NCI-H1417 (cell line): ENCODE data around the gene SGCD.
"Not testable (repeated sequence)": the region's sequence is repeated elsewhere in the genome, so short reads cannot be mapped to it uniquely, and the experiment has no call there.

Experiments used
- DNase-seq, 3 experiments: peaks; one replicate each; lab custom pipeline; 2025; lab: John Stamatoyannopoulos, UW

Gene SGCD

DNA sequence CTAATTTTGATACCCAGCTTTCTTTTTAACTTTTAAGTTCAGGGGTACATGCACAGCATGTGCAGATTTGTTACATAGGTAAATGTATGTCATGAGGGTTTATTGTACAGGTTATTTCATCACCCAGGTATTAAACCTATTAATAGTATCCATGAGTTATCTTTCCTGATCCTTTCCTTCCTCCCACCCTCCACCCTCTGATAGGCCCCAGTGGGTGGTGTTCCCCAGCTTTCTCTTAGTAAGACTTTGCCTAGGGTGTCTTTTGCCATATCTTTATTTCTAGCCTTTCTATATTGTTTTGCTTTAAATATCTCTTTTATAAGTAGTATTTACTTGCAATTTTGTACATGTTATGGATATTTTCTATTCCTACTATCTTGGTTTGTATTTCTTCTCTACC, 243.7 kb downstream of the SGCD start:
- DNase-seq, result no peak

DNA sequence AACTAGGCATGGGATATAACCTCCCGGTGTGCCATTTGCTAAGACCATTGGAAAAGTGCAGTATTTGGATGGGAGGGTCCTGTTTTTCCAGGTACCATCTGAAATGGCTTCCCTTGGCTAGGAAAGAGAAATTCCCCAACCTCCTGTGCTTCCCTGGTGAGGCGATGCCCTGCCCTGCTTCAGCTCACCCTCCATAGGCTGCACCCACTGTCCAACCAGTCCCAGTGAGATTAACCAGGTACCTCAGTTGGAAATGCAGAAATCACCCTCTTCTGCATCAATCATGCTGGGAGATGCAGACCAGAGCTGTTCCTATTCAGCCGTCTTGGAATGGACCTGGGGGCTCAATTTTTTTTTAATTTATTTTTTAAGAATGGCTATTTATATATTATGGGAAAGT, 254.8 kb downstream of the SGCD start:
- DNase-seq, result no peak

DNA sequence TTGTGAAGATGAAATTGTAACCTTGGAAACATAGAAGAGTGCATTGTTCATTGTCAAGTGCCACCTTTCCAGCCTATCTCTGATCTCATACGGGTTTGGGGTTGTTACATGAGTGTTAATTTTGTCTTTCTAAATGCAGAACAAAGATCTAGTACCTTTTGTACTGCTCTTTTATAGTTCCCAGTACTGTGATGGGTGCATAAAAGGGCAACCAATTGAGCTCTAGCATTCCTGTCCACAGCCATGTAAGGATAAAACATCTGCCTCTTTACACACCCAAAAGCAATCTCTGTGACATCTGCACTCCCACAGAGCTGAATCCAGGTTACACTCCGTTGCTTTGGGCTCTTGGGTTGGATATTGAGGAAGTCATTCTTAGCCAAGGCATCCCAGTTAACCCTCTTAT, 255.2 kb downstream of the SGCD start:
- no peak for DNase-seq

DNA sequence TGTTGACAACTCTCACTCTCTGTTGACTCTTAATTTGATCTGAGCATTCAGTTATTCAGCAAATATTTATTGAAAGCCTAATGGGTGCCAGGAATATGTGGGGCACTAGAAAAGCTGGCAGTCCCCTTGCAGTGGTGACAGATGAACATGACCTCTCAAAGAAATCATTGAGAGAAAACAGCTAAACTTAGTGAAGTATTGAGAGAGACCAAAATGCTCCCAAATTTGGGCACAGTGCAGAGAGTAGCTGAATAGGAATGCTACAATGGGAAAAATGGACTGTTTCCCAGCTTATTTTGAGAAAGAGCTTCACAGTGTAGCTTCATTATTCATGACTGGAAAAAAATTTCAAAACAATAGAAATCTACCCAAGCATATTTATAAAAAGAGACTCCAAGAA, 257.9 kb downstream of the SGCD start:
- DNase-seq, result peak in 1 of 3 experiments; percentile 61

DNA sequence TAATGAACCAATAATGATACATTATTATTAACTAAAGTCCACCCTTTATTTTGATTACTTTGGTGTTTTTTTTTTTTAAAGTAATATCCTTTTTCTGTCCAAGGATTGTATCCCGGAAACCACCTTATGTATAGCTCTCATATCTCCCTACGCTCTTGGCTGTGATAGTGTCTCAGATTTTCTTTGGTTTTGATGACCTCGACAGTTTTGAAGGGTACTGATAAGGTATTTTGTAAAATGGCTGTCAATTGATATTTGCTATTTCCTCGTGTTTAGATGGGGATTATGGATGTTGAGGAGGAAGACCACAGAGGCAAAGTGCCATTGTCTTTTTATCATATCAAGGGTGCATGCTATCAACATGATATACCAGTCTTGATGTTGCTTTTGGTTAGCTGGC, 259.0 kb downstream of the SGCD start:
- DNase-seq, result no peak

DNA sequence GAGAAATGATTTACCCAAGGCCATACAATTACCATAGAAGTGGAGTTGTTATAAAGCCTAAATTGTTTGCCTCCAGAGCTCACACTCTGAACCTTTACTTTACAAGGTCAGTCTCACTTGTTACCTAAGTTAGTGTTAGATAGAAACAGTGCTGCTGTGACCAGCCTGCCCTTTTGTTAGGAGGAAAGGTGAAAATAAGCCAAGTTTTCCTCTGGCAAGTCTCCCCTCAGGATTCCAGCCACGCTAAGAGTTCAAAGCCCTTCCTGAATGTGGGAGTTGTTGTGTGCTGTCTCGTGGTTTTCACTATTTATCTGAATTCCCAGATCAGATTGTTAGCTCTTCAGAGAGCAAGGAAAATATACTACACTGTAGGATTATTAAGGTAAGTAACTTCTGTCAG, 260.0 kb downstream of the SGCD start:
- no peak for DNase-seq

DNA sequence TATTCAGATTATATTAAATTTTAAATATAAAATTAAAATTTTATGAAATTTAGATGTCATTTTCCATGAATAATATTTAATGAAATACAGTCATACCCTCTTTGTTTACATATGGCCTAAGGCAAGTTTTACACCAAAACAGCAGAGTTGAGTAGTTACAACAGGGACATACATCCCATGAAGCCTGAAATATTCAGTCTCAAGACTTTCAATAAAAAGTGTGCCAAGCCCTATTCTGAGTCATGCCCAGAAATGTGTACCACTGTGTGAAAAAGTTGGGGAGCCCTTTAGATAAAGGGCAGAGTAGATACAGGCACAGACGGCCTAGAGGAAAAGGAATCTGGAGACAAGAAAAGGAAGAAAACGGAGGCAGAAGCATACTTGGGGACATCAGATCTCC, 261.3 kb downstream of the SGCD start:
- no peak for DNase-seq

DNA sequence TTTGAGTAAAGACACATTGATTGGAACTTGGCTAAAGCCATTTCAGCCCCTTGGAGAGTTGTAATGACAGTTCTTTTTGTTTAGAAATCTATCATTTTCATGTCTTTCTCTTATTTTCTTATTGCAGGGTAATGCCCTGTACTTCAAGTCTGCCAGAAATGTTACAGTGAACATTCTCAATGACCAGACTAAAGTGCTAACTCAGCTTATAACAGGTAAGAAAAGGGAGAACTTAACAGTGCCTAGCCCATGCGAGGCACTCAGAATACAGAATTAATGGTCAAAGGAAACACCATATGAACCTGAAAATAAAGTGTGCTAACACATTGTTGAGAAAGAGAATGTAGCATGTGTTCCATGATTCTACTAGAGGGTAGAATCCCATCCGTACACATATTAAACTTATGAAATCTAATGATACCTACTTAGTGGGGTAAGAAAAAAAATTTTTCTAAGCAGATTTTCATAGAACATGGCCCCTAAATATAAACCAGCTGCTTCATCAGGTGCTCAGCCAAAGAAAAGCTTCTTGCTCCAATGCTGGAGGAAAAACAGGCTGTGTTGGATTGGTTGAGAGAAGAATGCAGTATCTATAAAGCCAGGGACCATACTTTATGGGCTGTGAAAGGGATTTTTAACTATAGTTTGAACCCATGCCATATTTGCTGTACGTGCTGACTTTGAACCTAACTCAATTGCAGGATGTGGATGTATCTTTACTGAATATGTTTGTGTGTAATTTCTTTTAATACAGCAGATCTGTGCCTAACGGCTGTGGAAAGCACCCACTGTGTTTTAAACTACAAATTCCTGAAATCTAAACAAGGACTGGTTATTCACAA, 262.4 kb downstream of the SGCD start:
- DNase-seq, result no peak

DNA sequence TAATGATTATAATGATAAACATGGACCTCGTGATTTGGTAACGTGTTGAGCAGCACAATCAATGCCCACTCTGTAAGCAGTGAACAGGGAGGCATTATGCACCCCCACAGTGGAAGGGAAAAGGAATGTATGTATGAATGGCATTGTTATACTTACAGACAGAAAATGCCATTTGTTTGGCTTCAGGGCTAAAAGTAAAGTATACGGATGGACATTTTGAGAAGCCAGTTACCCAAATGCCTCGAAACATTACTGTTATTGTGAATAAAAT, 262.9 kb downstream of the SGCD start:
- DNase-seq, result no peak

DNA sequence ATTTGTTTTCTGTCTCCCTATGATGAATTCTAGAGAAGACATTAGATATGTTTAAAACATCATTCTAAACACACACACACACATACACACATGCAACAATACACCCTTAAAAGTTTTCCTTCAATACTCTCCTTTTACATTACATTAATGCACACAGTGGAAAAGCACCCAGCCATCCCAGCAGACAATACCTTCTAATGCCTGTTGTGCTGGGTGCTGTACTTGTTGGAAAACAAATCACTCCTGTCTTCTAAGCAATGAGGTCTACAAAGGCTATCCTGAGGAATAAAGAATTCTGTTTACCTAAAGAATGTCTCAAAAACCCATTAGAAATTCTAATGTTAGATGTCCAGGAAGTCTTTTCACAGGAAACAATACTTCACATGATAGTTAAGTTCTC, 264.0 kb downstream of the SGCD start:
- DNase-seq, result no peak

DNA sequence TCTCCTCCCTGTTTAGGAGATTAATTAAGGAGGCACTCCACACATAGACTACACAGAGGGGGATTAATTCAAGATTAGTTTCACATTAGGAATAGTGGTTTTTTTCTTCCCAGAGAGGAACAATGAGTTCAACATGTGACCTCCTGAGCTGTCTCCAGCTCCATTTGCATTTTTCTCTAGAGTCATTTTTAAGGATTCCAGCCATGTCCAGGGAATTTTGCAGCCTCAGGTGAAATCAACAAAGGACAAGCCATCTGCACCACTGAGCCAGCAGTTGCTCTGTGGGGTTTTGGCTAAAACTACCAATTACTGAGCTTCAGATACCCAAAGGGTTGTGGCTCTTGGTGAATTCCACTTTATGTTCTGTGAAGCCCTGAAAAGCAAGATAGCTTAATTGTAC, 264.7 kb downstream of the SGCD start:
- no peak for DNase-seq

DNA sequence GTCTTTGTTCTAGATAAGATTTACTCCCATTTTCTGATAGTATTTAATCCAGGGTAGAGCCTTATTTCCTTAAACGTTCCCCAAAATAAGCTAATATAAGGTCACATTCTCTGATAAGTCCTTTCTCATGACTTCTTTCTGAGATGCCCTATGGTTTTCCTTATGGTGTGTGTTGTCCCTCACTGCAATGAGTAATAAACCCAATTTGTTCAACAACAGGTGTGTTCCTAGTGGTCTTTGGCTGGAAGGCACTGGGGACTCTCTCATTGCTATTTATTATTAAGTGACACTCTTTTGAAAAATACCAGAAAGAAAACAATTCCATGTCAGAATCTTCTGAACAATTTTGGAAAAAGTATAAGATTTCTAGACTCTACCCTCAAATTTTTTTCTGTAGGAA, 266.6 kb downstream of the SGCD start:
- no peak for DNase-seq

DNA sequence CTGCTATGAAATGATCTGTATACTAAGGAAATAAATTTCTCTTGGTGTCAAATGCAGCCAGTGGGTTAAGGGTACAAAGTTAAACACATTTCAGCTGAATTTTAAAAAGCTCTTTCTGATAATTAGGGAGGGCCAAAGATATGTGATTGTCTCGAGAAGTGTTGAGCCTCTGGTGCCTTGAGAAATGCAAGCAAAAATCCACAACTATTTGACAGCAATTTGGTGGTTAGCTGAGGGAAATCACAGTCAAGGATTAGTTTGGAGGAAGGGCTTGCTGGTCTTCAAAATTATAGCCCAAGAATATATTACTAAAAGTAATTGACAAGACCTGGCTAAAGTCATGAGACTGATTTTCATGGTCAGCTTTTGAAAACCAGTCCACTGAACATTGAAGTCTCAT, 267.4 kb downstream of the SGCD start:
- DNase-seq, result no peak

DNA sequence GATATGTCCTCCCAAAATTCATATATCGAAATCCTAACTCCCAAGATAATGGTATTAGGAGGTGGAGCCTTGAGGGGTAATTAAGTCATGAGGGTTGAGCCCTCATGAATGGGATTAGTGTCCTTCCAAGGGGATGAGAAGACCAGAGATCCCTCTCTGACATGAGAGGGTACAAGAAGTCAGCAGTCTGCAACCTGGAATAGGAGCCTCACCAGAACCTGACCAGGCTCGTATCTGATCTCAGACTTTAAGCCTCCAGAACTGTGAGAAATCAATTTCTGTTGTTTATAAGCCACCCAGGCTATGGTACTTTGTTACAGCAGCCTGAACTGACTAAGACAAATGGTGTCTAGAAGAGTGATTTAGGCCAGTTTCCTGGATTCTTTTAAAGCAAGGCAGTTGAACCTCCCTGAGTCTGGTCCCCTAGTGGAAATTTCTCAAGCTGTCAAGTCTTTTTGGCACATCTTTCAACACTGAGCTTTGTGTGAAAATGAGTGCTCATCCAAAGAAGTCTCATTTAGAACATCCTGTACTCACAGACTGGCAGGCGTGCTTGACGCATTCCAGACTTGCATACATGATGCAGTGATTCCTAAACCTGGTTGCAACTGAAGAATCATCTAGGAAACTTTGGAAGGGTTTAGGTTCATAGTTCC, 268.3 kb downstream of the SGCD start:
- DNase-seq, result no peak

DNA sequence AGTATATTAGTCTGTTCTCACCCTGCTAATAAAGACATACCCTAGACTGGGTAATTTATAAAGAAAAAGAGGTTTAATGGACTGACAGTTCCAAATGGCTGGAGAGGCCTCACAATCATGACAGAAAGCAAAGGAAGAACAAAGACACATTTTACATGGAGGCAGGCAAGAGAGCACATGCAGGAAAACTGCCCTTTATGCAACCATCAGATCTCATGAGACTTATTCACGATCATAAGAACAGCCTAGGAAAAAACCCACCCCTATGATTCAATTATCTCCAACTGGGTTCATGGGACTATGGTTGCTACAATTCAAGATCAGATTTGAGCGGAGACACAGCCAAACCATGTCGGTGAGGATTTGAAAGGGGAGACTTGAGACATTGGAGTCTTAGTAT, 270.3 kb downstream of the SGCD start:
- DNase-seq, result no peak

DNA sequence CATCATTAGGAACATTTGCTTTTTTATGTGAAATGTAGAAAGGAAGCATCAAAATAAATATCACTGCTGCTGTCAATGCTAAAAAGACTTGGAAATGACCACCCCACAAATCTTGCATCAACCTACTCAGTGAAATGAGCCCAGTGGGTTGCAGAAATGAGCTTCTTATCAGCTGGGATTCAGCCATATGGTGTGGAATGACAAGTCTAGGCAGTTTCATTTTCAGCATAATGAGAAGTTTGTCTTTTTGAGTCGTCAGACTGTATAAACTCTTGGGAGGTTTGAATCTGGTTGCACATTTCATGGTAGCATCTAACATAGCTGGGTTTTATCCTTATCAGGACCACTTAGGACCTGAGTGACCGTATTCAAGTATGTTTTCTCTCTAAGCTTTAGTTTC, 272.0 kb downstream of the SGCD start:
- no peak for DNase-seq

DNA sequence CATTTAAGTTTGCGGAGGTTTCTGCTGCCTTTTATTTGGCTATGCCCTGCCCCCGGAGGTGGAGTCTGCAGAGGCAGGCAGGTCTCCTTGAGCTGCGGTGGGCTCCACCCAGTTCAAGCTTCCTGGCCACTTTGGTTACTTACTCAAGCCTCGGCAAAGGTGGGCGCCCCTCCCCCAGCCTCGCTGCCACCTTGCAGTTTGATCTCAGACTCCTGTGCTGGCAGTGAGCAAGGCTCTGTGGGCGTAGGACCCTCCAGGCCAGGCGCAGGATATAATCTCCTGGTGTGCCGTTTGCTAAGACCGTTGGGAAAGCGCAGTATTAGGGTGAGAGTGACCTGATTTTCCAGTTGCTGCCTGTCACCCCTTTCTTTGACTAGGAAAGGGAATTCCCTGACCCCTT, 283.6 kb downstream of the SGCD start:
- not testable (repeated sequence) for DNase-seq

DNA sequence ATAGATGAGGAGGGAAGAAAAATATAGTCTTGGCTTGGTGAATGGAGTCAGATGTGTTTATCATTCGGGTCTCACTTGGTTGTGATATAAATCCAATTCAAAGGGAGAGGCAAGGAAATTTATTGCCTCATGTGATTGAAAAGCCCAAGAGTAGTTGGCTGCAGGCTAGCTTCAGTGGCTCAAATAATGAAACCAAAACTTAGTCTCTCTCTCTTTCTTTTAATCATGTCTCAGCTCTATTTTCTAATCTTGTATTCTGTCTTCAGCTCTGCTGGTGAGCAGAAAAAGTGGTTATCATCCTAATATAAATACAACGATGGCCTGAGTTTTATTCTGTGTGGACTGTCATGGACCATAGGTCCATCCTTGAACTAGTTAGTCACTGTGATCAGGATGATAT, 288.9 kb downstream of the SGCD start:
- no peak for DNase-seq

DNA sequence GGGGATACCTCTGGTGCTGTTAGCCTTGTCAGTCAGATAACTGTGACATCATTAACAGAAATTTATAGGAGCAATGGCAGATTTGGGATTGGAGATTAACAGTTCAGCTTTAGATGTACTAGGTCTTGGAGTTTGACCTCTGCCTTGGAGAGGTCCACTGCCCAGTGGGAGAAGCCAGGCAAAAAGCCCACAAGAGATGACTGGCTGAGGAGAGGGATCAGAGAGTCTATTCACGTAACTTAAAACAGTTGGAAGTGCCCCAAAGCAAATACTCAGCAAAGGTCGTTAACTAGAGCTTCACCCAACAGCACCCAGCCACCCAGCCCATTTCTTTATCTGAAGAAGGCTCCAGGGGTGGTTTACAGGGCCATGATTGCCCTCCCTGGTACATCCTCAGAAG, 290.5 kb downstream of the SGCD start:
- no peak for DNase-seq

DNA sequence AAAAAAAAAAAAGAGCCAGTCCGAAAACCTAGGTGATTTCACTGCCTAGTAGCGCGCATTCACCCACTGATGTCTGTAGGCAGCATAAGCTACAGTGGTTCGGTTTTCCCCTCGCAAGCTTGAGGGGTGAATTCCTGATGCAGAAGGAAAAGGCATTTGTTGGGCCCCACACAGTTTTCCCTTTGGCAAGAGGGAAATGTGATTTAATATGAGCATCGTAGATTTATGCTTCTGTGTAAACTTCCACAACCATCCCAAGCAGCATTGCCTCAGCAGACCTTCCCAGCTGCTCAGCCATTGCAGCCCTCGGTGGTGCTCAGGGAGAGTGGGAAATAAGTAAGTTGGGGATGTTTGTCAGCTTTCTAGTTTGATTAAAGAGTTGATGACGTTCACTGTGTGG, 291.6 kb downstream of the SGCD start:
- DNase-seq, result no peak

DNA sequence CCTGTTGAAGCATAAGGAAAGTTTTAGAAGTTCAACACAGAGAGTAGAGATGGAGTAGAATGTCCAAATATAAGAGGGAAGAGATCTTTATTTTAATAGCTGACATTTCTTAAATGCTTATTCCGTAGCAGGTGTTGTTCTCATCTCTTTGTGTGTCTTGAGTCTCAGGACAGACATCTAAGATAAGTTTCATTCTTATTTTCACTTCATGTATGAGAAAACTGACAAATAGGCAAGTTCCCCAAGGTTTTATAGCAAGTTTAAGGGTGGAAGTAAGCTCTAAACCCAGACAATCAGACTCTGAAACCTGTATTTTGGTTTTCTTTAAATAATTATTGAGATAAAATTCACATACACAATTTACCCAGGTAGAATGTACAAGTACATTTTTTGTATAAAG, 294.8 kb downstream of the SGCD start:
- no peak for DNase-seq

DNA sequence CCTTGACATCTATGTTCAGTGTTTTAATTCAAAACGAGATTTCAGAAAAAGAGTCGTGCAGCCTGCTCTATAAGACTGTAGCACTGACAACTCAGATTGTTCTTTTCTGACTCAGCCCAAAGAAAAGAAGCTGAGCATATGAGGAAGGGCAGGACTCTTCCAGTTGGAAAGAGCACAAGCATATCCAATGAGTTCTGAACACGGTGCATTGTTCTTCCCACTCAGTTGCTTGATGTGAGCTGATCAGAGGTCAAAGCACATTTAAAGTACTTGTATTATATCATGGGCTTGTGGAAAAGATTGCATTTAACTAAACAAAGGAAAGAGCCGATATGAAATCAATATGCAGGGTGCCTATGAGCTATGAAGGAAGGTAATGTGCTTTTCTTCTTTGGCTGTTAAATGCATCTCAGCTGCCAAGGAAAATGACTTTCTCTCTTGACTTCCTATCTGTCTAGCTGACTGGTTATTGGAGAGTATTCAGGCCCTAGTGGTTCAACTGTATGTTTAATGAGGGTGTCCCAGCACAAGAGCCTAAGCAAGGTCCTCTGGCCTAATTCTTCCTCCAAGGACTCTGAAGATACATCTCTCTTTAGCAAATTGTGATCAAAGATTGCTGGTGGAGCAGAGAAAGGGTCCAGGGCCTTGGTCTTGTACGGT, 296.5 kb downstream of the SGCD start:
- DNase-seq, result no peak

DNA sequence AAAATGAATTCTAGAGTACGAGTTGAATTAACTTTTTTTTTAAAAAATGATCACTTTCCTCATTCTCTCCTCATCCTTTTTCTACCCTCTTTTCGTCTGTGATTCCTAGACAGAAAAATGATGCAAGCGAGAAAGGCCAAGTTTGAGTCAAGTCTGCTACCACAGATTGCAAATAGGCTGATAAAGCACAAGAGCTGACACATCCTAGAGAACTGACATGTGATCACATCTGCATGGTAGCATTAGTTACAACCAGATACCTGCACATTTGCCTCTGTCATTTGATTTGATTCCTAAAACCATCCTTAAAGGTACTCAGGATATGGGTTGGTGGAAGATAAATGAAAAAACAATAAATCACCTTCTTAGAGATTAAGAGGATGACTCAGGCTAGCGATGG, 297.7 kb downstream of the SGCD start:
- no peak for DNase-seq

DNA sequence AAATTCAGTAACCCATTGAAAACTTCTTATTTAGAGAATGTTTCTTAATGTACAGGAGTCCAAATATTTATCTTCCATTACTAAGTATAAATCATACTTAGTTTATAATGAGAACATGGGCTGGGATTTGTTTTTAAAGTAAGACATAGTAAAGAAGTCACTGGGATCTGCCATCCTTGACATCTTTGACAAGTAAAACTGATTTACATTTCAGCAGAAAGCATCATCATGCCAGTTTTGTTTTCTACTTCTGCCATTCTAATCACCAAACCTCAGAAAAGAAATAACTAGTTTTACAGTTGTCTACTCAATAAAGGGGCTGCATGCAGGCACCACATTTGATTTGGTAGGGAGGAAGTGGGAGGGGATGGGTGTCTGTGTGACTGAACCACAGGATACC, 301.5 kb downstream of the SGCD start:
- no peak for DNase-seq
